ENCODE measurements around the gene TF.
A peak's percentile ranks its signal among the peaks of the same experiment; 100 is the strongest.
"Not testable (repeated sequence)": the region's sequence is repeated elsewhere in the genome, so short reads cannot be mapped to it uniquely, and the experiment has no call there.

Gene TF

DNA sequence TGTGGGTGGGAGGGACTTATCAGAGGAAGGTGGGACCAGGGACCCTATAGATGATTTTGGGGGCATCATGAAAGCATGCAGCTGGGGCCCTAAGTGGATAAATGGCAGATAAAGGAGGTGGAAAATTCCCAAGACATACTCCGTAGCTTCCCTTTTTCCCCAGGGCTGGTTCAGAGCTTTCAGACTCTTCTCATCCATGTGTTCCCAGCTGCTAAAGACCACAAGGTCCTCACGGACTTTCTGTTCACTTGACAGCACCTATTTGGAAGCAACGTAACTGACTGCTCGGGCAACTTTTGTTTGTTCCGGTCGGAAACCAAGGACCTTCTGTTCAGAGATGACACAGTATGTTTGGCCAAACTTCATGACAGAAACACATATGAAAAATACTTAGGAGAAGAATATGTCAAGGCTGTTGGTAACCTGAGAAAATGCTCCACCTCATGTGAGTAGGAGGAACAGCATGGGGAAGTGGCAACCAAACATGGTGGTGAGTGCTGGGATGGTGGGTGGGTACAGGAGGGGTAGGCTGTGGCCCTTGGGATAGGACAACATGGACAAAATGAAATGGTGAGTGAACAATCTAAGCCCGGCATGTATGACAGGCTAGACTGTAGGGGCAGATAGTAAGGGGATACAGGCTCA, 30.7 kb downstream of the TF start:
- H3K4me1 ChIP-seq (ENCODE audit: control insufficient read depth in 5 of 5, insufficient read depth in 5 of 5, low read length in 5 of 5), result no peaks in the 10 kb centered on the region
- H3K27ac ChIP-seq (ENCODE audit: low read depth, low read length), result no peak overlapping the region
- no peaks in the 10 kb centered on the region for H3K9me3 ChIP-seq (ENCODE audit: control insufficient read depth in 5 of 5, low read length in 5 of 5)
- H3K9ac ChIP-seq (ENCODE audit: low read length in 5 of 5), result no peak overlapping the region
- no peaks in the 10 kb centered on the region for H3K27me3 ChIP-seq (ENCODE audit: control insufficient read depth in 5 of 5, insufficient read depth in 4 of 5, low read length in 5 of 5)
- H3K36me3 ChIP-seq (ENCODE audit: control insufficient read depth in 5 of 5, insufficient read depth in 5 of 5, low read length in 5 of 5), result peaks cover 0 to 49% (median 10%) of the 10 kb centered on the region in 5 donors
- no peak overlapping the region for H3K4me3 ChIP-seq (ENCODE audit: low read depth in 1 of 5, low read length in 5 of 5)

DNA sequence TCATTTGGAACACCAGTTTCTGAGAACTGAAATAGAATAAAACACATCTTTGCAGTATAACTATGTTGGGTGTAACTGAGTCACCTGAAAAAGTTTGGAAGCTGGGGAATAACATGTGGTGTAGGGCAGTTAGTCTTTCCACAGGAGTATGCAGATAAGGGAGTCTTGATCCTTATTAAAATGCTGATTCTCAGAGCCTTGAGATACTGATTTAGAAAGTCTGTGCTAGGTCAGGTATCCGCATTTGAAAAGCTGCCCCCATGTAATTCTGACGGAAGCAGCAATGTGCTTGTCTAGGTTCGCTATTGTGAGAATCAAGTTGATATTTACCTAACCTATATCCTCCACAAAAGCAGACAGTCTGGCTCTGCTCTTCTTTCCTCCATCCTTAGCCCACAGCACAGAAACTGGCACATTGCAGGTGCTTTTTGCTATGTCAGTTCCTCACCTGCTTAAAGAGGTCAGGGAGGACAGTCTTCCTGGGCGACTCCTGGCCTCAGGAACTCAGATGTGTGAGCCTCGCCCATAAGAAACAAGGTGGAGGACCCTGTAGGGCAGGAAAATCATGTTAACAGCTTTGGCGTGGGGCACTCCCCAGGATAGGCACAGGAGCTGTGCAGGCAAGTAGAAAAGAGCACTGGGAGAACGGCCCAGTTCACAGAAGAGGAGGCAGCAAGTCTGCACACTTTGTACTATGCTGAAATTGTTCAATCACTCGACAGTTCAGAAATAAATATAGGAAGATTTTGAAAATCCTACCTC, 31.8 kb downstream of the TF start:
- no peaks in the 10 kb centered on the region for H3K27me3 ChIP-seq (ENCODE audit: control insufficient read depth in 5 of 5, insufficient read depth in 4 of 5, low read length in 5 of 5)
- no peak overlapping the region for H3K4me3 ChIP-seq (ENCODE audit: low read depth in 1 of 5, low read length in 5 of 5)
- H3K36me3 ChIP-seq (ENCODE audit: control insufficient read depth in 5 of 5, insufficient read depth in 5 of 5, low read length in 5 of 5), result peaks cover 0 to 47% (median 6%) of the 10 kb centered on the region in 5 donors
- H3K9ac ChIP-seq (ENCODE audit: low read length in 5 of 5), result no peak overlapping the region
- H3K9me3 ChIP-seq (ENCODE audit: control insufficient read depth in 5 of 5, low read length in 5 of 5), result no peaks in the 10 kb centered on the region
- no peaks in the 10 kb centered on the region for H3K4me1 ChIP-seq (ENCODE audit: control insufficient read depth in 5 of 5, insufficient read depth in 5 of 5, low read length in 5 of 5)
- H3K27ac ChIP-seq (ENCODE audit: low read depth, low read length), result no peak overlapping the region

DNA sequence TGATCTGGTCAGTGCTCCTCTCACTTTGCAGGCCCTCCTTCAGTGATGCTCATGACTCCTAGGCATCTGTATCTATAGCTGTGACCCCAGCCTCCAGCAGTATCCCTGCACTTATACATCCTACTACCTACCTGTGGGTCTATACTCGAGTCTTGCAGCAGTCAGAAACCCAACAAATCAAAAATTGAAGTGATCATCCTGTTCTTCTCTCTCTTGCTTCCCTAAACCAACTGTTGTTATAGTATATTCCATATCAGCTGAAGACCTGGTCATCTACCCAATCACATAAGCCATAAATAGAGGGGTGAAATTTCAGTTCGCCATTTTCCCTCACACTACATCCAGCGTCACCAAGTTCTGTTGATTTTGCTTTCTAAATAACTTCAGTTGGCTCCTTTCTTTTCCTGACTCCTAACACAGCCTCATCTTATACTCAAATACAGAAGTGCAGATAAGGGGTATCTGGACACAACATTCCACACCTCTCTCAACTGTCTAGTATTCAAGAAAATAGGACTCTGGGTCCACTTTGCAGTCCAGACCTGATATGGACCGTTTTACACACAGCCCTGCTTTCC, 33.5 kb downstream of the TF start:
- H3K9ac ChIP-seq (ENCODE audit: low read length in 5 of 5), result no peak overlapping the region
- no peak overlapping the region for H3K4me3 ChIP-seq (ENCODE audit: low read depth in 1 of 5, low read length in 5 of 5)
- peaks cover 0 to 3% (median 0%) of the 10 kb centered on the region in 5 donors for H3K27me3 ChIP-seq (ENCODE audit: control insufficient read depth in 5 of 5, insufficient read depth in 4 of 5, low read length in 5 of 5)
- H3K27ac ChIP-seq (ENCODE audit: low read depth, low read length), result no peak overlapping the region
- H3K9me3 ChIP-seq (ENCODE audit: control insufficient read depth in 5 of 5, low read length in 5 of 5), result no peaks in the 10 kb centered on the region
- peaks cover 0 to 46% (median 6%) of the 10 kb centered on the region in 5 donors for H3K36me3 ChIP-seq (ENCODE audit: control insufficient read depth in 5 of 5, insufficient read depth in 5 of 5, low read length in 5 of 5)
- no peaks in the 10 kb centered on the region for H3K4me1 ChIP-seq (ENCODE audit: control insufficient read depth in 5 of 5, insufficient read depth in 5 of 5, low read length in 5 of 5)

DNA sequence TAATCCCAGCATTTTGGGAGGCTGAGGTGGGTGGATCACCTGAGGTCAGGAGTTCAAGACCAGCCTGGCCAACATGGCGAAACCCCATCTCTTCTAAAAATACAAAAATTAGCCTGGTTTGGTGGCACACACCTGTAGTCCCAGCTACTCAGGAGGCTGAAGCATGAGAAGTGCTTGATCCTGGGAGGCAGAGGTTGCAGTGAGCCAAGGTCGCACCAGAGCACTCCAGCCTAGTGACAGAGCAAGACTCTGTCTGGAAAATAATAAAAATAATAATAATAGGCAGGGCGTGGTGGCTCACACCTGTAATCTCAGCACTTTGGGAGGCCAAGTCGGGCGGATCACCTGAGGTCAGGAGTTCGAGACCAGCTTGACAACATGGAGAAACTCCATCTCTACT, 34.6 kb downstream of the TF start:
- H3K4me3 ChIP-seq (ENCODE audit: low read depth in 1 of 5, low read length in 5 of 5); H3K27me3 ChIP-seq (ENCODE audit: control insufficient read depth in 5 of 5, insufficient read depth in 4 of 5, low read length in 5 of 5); H3K4me1 ChIP-seq (ENCODE audit: control insufficient read depth in 5 of 5, insufficient read depth in 5 of 5, low read length in 5 of 5); H3K9me3 ChIP-seq (ENCODE audit: control insufficient read depth in 5 of 5, low read length in 5 of 5); H3K27ac ChIP-seq (ENCODE audit: low read depth, low read length); H3K9ac ChIP-seq (ENCODE audit: low read length in 5 of 5): not testable (repeated sequence)
- H3K36me3 ChIP-seq (ENCODE audit: control insufficient read depth in 5 of 5, insufficient read depth in 5 of 5, low read length in 5 of 5), result peaks cover 0 to 36% (median 6%) of the 10 kb centered on the region in 5 donors

DNA sequence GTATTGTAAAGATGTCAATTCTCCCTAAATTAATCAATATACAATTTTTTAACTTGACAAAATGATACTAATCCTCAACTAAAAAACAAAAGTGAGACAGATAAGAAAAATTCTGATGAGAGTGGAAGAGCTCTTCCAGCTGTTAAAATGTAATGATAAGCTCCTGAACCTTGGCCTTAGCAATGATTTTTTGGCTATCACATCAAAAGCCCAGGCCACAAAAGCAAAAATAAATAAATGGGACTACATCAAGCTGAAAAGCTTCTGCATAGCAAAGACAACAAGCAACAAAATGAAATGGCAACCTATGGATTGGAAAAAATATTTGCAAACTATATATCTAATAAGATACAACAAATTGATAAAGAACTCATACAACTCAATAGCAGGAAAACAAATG, 35.4 kb downstream of the TF start:
- Histone ChIP-seq H3K27me3 (ENCODE audit: control insufficient read depth in 5 of 5, insufficient read depth in 4 of 5, low read length in 5 of 5) (peaks cover 0 to 3% (median 0%) of the 10 kb centered on the region in 5 donors), H3K4me1 (ENCODE audit: control insufficient read depth in 5 of 5, insufficient read depth in 5 of 5, low read length in 5 of 5) (no peaks in the 10 kb centered on the region), H3K27ac (ENCODE audit: low read depth, low read length) (no peak overlapping the region), H3K9ac (ENCODE audit: low read length in 5 of 5) (no peak overlapping the region), H3K36me3 (ENCODE audit: control insufficient read depth in 5 of 5, insufficient read depth in 5 of 5, low read length in 5 of 5) (peaks cover 0 to 29% (median 6%) of the 10 kb centered on the region in 5 donors), H3K4me3 (ENCODE audit: low read depth in 1 of 5, low read length in 5 of 5) (no peak overlapping the region), H3K9me3 (ENCODE audit: control insufficient read depth in 5 of 5, low read length in 5 of 5) (no peaks in the 10 kb centered on the region)

DNA sequence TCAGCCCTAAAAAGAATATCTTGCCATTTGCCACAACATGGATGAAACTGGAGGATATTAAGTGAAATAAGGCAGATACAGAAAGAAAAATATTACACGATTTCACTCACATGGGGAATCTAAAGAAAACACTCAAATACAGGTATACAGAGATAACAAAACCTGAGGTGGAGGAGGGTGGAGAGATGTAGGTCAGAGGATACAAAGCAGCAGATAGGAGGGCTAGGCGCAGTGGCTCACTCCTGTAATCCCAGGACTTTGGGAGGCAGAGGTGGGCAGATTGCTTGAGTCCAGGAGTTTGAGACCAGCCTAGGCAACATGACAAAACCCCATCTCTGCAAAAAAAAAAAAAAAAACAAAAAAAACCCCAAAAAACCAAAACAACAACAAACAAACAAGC, 36.3 kb downstream of the TF start:
- Histone ChIP-seq H3K9me3 (ENCODE audit: control insufficient read depth in 5 of 5, low read length in 5 of 5) (no peaks in the 10 kb centered on the region), H3K27ac (ENCODE audit: low read depth, low read length) (no peak overlapping the region), H3K9ac (ENCODE audit: low read length in 5 of 5) (no peak overlapping the region), H3K4me3 (ENCODE audit: low read depth in 1 of 5, low read length in 5 of 5) (no peak overlapping the region), H3K36me3 (ENCODE audit: control insufficient read depth in 5 of 5, insufficient read depth in 5 of 5, low read length in 5 of 5) (peaks cover 0 to 20% (median 6%) of the 10 kb centered on the region in 5 donors), H3K4me1 (ENCODE audit: control insufficient read depth in 5 of 5, insufficient read depth in 5 of 5, low read length in 5 of 5) (no peaks in the 10 kb centered on the region), H3K27me3 (ENCODE audit: control insufficient read depth in 5 of 5, insufficient read depth in 4 of 5, low read length in 5 of 5) (peaks cover 0 to 3% (median 0%) of the 10 kb centered on the region in 5 donors)

DNA sequence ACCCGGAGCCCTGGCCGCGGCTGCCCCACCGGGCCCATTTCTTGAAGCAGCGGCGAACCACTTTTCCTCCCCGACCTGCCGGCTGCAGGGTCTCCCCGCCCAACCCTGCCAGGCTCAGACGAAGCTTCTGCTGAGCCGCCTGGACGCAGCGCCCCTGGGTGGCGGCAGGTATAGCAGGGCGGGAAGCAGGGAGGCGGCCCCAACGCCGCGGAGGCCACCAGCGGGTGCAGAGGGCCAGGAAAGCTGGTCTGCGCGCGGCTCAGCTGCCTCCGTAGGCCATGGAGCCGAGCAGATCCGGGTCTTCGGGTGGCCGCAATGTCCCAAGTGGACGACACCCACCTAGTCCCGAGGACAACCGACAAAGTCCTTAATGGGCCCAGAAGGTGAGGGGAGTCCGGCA, 37.6 kb downstream of the TF start:
- no peak overlapping the region for H3K9ac ChIP-seq (ENCODE audit: low read length in 5 of 5)
- H3K36me3 ChIP-seq (ENCODE audit: control insufficient read depth in 5 of 5, insufficient read depth in 5 of 5, low read length in 5 of 5), result peaks cover 0 to 7% (median 4%) of the 10 kb centered on the region in 5 donors
- H3K4me3 ChIP-seq (ENCODE audit: low read depth in 1 of 5, low read length in 5 of 5), result no peak overlapping the region
- no peaks in the 10 kb centered on the region for H3K4me1 ChIP-seq (ENCODE audit: control insufficient read depth in 5 of 5, insufficient read depth in 5 of 5, low read length in 5 of 5)
- peaks cover 0 to 3% (median 0%) of the 10 kb centered on the region in 5 donors for H3K27me3 ChIP-seq (ENCODE audit: control insufficient read depth in 5 of 5, insufficient read depth in 4 of 5, low read length in 5 of 5)
- H3K9me3 ChIP-seq (ENCODE audit: control insufficient read depth in 5 of 5, low read length in 5 of 5), result no peaks in the 10 kb centered on the region
- no peak overlapping the region for H3K27ac ChIP-seq (ENCODE audit: low read depth, low read length)

DNA sequence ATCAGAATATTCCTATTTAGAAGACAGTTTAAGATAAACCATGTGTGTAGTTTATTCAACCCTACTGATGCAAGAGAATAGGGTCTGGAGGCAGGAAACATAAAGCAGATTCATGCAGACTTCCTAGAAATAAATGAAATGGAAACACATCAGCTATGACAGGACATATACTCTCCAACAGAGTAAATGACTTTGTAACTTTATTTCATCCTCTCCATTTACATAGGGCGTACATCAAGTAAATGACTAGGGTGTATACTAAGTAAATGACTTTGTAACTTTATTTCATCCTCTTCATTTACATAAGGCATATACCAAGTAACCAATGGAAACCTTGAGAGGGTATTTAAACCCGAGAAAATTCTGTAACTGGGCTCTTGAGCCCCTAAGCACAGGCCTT, 41.8 kb downstream of the TF start:
- Histone ChIP-seq H3K27ac (ENCODE audit: low read depth, low read length) (no peak overlapping the region), H3K27me3 (ENCODE audit: control insufficient read depth in 5 of 5, insufficient read depth in 4 of 5, low read length in 5 of 5) (peaks cover 0 to 3% (median 0%) of the 10 kb centered on the region in 5 donors), H3K36me3 (ENCODE audit: control insufficient read depth in 5 of 5, insufficient read depth in 5 of 5, low read length in 5 of 5) (no peaks in the 10 kb centered on the region), H3K4me3 (ENCODE audit: low read depth in 1 of 5, low read length in 5 of 5) (no peak overlapping the region), H3K9me3 (ENCODE audit: control insufficient read depth in 5 of 5, low read length in 5 of 5) (peaks cover 2 to 16% (median 11%) of the 10 kb centered on the region in 5 donors), H3K9ac (ENCODE audit: low read length in 5 of 5) (no peak overlapping the region), H3K4me1 (ENCODE audit: control insufficient read depth in 5 of 5, insufficient read depth in 5 of 5, low read length in 5 of 5) (no peaks in the 10 kb centered on the region)

DNA sequence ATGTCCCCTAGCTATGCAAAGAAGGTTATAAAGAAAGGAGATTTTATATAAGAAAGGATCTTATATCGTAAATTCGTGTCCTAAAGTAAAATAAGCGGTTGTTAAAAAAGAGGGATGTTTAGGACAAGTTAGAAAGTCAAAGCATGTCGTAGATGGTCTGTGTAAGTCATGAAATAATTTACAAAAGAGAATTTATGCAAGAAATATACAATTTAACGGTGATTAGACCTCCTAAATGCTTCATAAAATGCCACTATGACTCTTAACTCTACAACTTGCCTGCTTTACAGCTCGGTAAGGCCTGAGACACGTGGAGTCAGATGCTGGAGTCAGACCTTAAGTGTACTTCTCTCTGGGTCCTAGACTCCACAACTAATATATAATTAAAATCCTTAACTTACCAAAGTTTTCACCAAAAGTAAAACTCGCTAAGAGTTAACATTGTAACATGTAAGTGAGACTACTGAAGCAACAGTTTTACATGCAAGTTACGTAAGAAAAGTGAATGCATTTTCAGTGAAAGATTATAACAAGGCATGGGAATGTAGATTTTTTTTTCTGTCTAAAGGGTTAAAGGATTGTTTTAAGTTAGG, 46.1 kb downstream of the TF start:
- Histone ChIP-seq H3K4me1 (ENCODE audit: control insufficient read depth in 5 of 5, insufficient read depth in 5 of 5, low read length in 5 of 5) (no peaks in the 10 kb centered on the region), H3K9me3 (ENCODE audit: control insufficient read depth in 5 of 5, low read length in 5 of 5) (peaks cover 2 to 16% (median 11%) of the 10 kb centered on the region in 5 donors), H3K9ac (ENCODE audit: low read length in 5 of 5) (no peak overlapping the region), H3K27me3 (ENCODE audit: control insufficient read depth in 5 of 5, insufficient read depth in 4 of 5, low read length in 5 of 5) (no peaks in the 10 kb centered on the region), H3K4me3 (ENCODE audit: low read depth in 1 of 5, low read length in 5 of 5) (peak overlapping the region in 1 of 5 donors; percentile 29), H3K27ac (ENCODE audit: low read depth, low read length) (no peak overlapping the region), H3K36me3 (ENCODE audit: control insufficient read depth in 5 of 5, insufficient read depth in 5 of 5, low read length in 5 of 5) (no peaks in the 10 kb centered on the region)

All from subcutaneous abdominal adipose tissue (tissue), 5 donors.